Transverse colon (tissue), 4 donors: ENCODE data around the gene RYR3.

Source experiments
- CTCF ChIP-seq, 5 experiments: fragments of 200-600 bp in 3 of 5; fragments of 450-650 bp in 2 of 5; sonication (generic) in 3 of 5; IDR thresholded peaks; 1 replicate in 2 of 5; 2 replicates in 3 of 5; pipeline ENCODE4 v1.5.1; 2016 to 2017; ENCODE audit warnings: antibody characterized with exemption in 5 of 5, inconsistent platforms in 3 of 5, mild to moderate bottlenecking in 2 of 5, moderate library complexity in 1 of 5
- EP300 ChIP-seq: sonication (generic); formaldehyde crosslinking; IDR thresholded peaks from one replicate; pipeline ENCODE4 v1.6.1; 2017; ENCODE audit warnings: antibody characterized with exemption, low read depth
- POLR2A ChIP-seq: fragments of 450-650 bp; IDR thresholded peaks from one replicate; pipeline ENCODE4 v1.6.1; 2016; ENCODE audit warnings: antibody characterized with exemption, mild to moderate bottlenecking, moderate library complexity
- POLR2AphosphoS5 ChIP-seq, 3 donors: sonication (generic); formaldehyde crosslinking; IDR thresholded peaks; one replicate each; pipeline ENCODE4 v1.6.1; 2016; ENCODE audit warnings: antibody characterized with exemption in 3 of 3

GRCh38 chr15:33908406-33908805, 597.6 kb downstream of the RYR3 start:
- TF ChIP-seq CTCF (IDR thresholded peaks at IDR 0.05), result no peak
- TF ChIP-seq POLR2AphosphoS5 (IDR thresholded peaks at IDR 0.05), result no peak
- no peak for TF ChIP-seq POLR2A
- no peak for TF ChIP-seq EP300
